ENCODE measurements around the gene CPEB2.

- TF ChIP-seq, protein P1, sequence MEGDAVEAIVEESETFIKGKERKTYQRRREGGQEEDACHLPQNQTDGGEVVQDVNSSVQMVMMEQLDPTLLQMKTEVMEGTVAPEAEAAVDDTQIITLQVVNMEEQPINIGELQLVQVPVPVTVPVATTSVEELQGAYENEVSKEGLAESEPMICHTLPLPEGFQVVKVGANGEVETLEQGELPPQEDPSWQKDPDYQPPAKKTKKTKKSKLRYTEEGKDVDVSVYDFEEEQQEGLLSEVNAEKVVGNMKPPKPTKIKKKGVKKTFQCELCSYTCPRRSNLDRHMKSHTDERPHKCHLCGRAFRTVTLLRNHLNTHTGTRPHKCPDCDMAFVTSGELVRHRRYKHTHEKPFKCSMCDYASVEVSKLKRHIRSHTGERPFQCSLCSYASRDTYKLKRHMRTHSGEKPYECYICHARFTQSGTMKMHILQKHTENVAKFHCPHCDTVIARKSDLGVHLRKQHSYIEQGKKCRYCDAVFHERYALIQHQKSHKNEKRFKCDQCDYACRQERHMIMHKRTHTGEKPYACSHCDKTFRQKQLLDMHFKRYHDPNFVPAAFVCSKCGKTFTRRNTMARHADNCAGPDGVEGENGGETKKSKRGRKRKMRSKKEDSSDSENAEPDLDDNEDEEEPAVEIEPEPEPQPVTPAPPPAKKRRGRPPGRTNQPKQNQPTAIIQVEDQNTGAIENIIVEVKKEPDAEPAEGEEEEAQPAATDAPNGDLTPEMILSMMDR (IDR thresholded peaks at IDR 0.05; ENCODE audit: insufficient read depth, low read length): no peak
- TF ChIP-seq POLR2AphosphoS5 (IDR thresholded peaks at IDR 0.05; ENCODE audit: low read depth): no peak
Observed at GRCh38 chr4:15117270-15117946, 115.1 kb downstream of the CPEB2 start.

All from HL-60 (cell line).